COLO668 (cell line): ENCODE measurements around the gene ARPC4.

Experiments used
- DNase-seq: peaks from one replicate; lab custom pipeline; 2025; ENCODE audit not compliant: unreplicated experiment; lab: John Stamatoyannopoulos, UW

Gene ARPC4

GRCh38 chr3:9791127-9791526 is 1.8 kb upstream of the ARPC4 start:
- no peak for DNase-seq

GRCh38 chr3:9791790-9792404 is 985 bp upstream of the ARPC4 start:
- no peak for DNase-seq

- peak; percentile 16 for DNase-seq
Observed at GRCh38 chr3:9793161-9793781, 389 bp downstream of the ARPC4 start.

- DNase-seq = no peak
Observed at GRCh38 chr3:9794400-9794799, 1.5 kb downstream of the ARPC4 start.

- DNase-seq = no peak
Observed at GRCh38 chr3:9795207-9795606, 2.3 kb downstream of the ARPC4 start.

GRCh38 chr3:9797196-9797945 is 4.5 kb downstream of the ARPC4 start:
- no peak for DNase-seq

GRCh38 chr3:9800529-9800928 is 7.6 kb downstream of the ARPC4 start:
- no peak for DNase-seq

GRCh38 chr3:9803494-9803893 is 10.6 kb downstream of the ARPC4 start:
- DNase-seq = no peak

GRCh38 chr3:9804996-9805395 is 12.1 kb downstream of the ARPC4 start:
- DNase-seq = no peak

- DNase-seq = no peak
Observed at GRCh38 chr3:9806137-9806536, 13.3 kb downstream of the ARPC4 start.

- DNase-seq = no peak
Observed at GRCh38 chr3:9806688-9807589, 14.1 kb downstream of the ARPC4 start.

- DNase-seq = no peak
Observed at GRCh38 chr3:9807981-9808344, 15.1 kb downstream of the ARPC4 start.

- peak; percentile 44 for DNase-seq
Observed at GRCh38 chr3:9808345-9809037, 15.6 kb downstream of the ARPC4 start.

- no peak for DNase-seq
Observed at GRCh38 chr3:9809239-9809614, 16.3 kb downstream of the ARPC4 start.

GRCh38 chr3:9809615-9810432 is 16.9 kb downstream of the ARPC4 start, which contains the start of gene TTLL3:
TSS of gene TTLL3 (plus strand) at chr3:9810262. CDS start at chr3:9810662, 400 bp downstream.
- DNase-seq = peak; percentile 74

- no peak for DNase-seq
Observed at GRCh38 chr3:9810433-9810770, 17.5 kb downstream of the ARPC4 start.

GRCh38 chr3:9810846-9811245 is 18.0 kb downstream of the ARPC4 start:
- DNase-seq = no peak

GRCh38 chr3:9812870-9813483 is 20.1 kb downstream of the ARPC4 start:
- no peak for DNase-seq

- no peak for DNase-seq
Observed at GRCh38 chr3:9815986-9816385, 23.1 kb downstream of the ARPC4 start.

- no peak for DNase-seq
Observed at GRCh38 chr3:9817436-9817835, 24.6 kb downstream of the ARPC4 start.
